Esophagus muscularis mucosa (tissue), 4 donors: Measurements from ENCODE around the gene ASB15. TPM values are rescaled to one million over a fixed set of nuclear protein-coding genes. Genes with fewer than 3 reads are reported as not detected.

Experiments
- DNase-seq: peaks from one replicate; pipeline ENCODE4 v3.0.0-alpha.2; 2017; ENCODE audit errors: extremely low spot score
- H3K27ac ChIP-seq, 4 donors: fragments of 200-600 bp; sonication (generic); replicated peaks in 1 of 4; 1 replicate in 3 of 4; 2 replicates in 1 of 4; pipeline ENCODE4 v1.5.1; 2016 to 2019; ENCODE audit warnings: mild to moderate bottlenecking in 1 of 4
- H3K27me3 ChIP-seq, 4 donors: fragments of 200-600 bp; sonication (generic); one replicate each; pipeline versions ENCODE4 v1.5.1 to v1.6.0; 2016 to 2019
- H3K36me3 ChIP-seq, 4 donors: fragments of 200-600 bp; sonication (generic); one replicate each; pipeline ENCODE4 v1.5.1; 2016 to 2019
- H3K4me1 ChIP-seq, 4 donors: fragments of 200-600 bp; sonication (generic); one replicate each; pipeline ENCODE4 v1.5.1; 2016 to 2019
- H3K4me3 ChIP-seq, 4 donors: fragments of 200-600 bp; sonication (generic); 1 replicate in 2 of 4; 2 replicates in 2 of 4; pipeline ENCODE4 v1.5.1; 2016 to 2019; ENCODE audit warnings: mild to moderate bottlenecking in 4 of 4, moderate library complexity in 1 of 4
- H3K9me3 ChIP-seq, 4 donors: fragments of 200-600 bp; sonication (generic); 1 replicate in 3 of 4; 2 replicates in 1 of 4; pipeline ENCODE4 v1.5.1; 2016 to 2019
- EP300 ChIP-seq: sonication (generic); formaldehyde crosslinking; IDR thresholded peaks from one replicate; pipeline ENCODE4 v1.6.1; 2017; ENCODE audit warnings: antibody characterized with exemption
- POLR2A ChIP-seq: fragments of 450-650 bp; IDR thresholded peaks from one replicate; pipeline ENCODE4 v1.6.1; 2017; ENCODE audit warnings: antibody characterized with exemption, moderate library complexity, mild to moderate bottlenecking, low read depth
- POLR2AphosphoS5 ChIP-seq, 2 donors: sonication (generic); formaldehyde crosslinking; IDR thresholded peaks; one replicate each; pipeline ENCODE4 v1.6.1; 2017; ENCODE audit warnings: antibody characterized with exemption in 2 of 2
- WGBS: methylation state at CpG from one replicate; pipeline ENCODE4 v1.1.5; 2018; 5-methylcytosine and 5-hydroxymethylcytosine counted together
- intact Hi-C: fragments of 100-400 bp; cut with DNase I; formaldehyde crosslinking; loops from one replicate; pipeline ENCODE4 v1.15.1; 2023
- total RNA-seq, 4 donors: library from RNA; depleted of rRNA; stranded (reverse); fragments of >200 nt; gene quantifications; one replicate each; pipeline versions ENCODE4 v1.1.0 to v1.2.1, GENCODE V29; 2016
- TF ChIP-seq, protein P1 (sequence below), 3 experiments: fragments of 200-600 bp in 2 of 3; fragments of 450-650 bp in 1 of 3; sonication (generic) in 2 of 3; IDR thresholded peaks; one replicate each; pipeline ENCODE4 v1.5.1; 2017 to 2019; ENCODE audit warnings: antibody characterized with exemption in 3 of 3, mild to moderate bottlenecking in 2 of 3, moderate library complexity in 1 of 3

ASB15 gene
- total RNA-seq, 4 donors from 2014 or later: not detected

DNA sequence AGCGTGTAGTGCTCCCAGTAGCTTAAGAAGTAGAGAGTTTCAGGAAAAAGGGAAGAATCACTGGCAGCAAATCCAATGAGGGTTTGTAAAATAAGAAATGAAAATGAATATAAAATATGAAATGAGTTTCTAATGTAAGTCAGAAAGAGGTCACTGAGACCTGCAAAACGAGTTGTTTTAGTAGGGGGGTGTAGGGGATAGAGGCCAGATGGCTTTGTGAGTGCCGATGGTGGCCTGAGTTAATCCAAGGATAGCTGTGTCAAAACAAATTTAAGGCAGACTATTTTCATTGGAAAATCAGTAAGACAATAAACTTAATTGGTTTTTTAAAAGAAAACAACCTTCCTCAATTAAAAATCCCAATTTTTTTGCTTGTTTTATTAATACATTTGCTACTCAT is 745 bp upstream of the ASB15 start:
- no peaks in the 10 kb centered on the region for H3K9me3 ChIP-seq
- no peaks in the 10 kb centered on the region for H3K27me3 ChIP-seq
- WGBS: 47% methylated on average over 3 of the region's 3 CpGs
- no peak overlapping the region for H3K27ac ChIP-seq
- H3K4me3 ChIP-seq: no peak overlapping the region
- intact Hi-C loops: no loop called here
- H3K4me1 ChIP-seq: peaks cover 0 to 7% (median 1%) of the 10 kb centered on the region in 4 donors
- TF ChIP-seq POLR2A (no peak), EP300 (no peak), POLR2AphosphoS5 (IDR thresholded peaks at IDR 0.05) (no peak)
- TF ChIP-seq, protein P1, sequence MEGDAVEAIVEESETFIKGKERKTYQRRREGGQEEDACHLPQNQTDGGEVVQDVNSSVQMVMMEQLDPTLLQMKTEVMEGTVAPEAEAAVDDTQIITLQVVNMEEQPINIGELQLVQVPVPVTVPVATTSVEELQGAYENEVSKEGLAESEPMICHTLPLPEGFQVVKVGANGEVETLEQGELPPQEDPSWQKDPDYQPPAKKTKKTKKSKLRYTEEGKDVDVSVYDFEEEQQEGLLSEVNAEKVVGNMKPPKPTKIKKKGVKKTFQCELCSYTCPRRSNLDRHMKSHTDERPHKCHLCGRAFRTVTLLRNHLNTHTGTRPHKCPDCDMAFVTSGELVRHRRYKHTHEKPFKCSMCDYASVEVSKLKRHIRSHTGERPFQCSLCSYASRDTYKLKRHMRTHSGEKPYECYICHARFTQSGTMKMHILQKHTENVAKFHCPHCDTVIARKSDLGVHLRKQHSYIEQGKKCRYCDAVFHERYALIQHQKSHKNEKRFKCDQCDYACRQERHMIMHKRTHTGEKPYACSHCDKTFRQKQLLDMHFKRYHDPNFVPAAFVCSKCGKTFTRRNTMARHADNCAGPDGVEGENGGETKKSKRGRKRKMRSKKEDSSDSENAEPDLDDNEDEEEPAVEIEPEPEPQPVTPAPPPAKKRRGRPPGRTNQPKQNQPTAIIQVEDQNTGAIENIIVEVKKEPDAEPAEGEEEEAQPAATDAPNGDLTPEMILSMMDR (IDR thresholded peaks at IDR 0.05): no peak
- no peak for DNase-seq
- no peaks in the 10 kb centered on the region for H3K36me3 ChIP-seq

DNA sequence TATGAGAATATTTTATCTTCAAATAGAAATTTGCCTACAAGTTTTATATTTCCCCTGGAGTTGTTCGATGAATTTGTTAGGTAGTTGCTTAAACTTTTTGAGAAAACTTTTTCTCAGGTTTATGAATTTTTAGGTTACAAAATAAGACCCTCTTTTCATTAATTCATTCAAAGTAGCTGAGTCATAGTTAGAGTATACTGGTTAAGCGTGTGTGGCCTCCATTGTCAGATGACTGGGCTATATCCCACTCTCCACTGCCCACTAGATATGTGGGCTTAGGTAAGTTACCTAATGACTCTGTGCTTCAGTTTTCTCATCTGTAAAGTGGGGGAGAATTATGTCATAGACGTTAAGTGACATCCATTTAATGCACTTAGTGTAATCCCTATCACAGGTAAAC is 1.0 kb downstream of the ASB15 start:
- Histone ChIP-seq H3K27me3 (no peaks in the 10 kb centered on the region), H3K4me3 (no peak overlapping the region), H3K9me3 (no peaks in the 10 kb centered on the region), H3K36me3 (no peaks in the 10 kb centered on the region), H3K4me1 (peaks cover 0 to 7% (median 1%) of the 10 kb centered on the region in 4 donors), H3K27ac (no peak overlapping the region)
- DNase-seq: no peak
- WGBS: 88% methylated on average over 3 of the region's 3 CpGs
- TF ChIP-seq POLR2A (no peak), POLR2AphosphoS5 (IDR thresholded peaks at IDR 0.05) (no peak)
- TF ChIP-seq, protein P1 (IDR thresholded peaks at IDR 0.05): no peak
- intact Hi-C loops: no loop called here

GRCh38 chr7:123604739-123605138 is 3.1 kb downstream of the ASB15 start:
- TF ChIP-seq POLR2A (no peak), POLR2AphosphoS5 (IDR thresholded peaks at IDR 0.05) (no peak), EP300 (no peak)
- TF ChIP-seq, protein P1 (IDR thresholded peaks at IDR 0.05): no peak
- no peaks in the 10 kb centered on the region for H3K27me3 ChIP-seq
- intact Hi-C loops: no loop called here
- no peaks in the 10 kb centered on the region for H3K9me3 ChIP-seq
- WGBS: 65% methylated on average over 3 of the region's 3 CpGs
- no peak for DNase-seq
- H3K36me3 ChIP-seq: no peaks in the 10 kb centered on the region
- H3K4me1 ChIP-seq: no peaks in the 10 kb centered on the region
- no peak overlapping the region for H3K27ac ChIP-seq
- H3K4me3 ChIP-seq: no peak overlapping the region

DNA sequence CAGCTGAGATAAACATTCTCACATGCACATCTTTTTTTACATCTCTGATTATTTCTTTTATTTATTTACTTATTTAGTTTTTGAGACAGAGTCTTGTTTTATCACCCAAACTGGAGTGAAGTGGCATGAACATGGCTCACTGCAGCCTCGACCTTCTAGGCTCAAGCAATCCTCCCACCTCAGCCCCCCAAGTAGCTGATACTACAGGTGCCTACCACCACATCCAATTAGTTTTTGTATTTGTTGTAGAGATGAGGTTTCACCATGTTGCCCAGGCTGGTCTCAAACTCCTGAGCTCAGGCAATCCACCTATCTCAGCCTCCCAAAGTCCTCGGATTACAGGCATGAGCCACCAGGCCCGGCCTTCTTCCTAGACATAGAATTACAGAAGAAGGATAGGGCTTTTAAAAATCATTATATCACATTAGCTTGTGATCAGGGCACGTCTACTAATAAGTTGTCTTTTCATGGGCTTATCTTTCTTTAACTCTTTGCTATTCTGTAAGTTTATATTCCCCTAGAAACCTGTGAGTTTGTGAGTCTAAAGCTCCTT is 5.9 kb downstream of the ASB15 start:
- DNase-seq: no peak
- Histone ChIP-seq H3K4me3 (no peak overlapping the region), H3K27ac (no peak overlapping the region), H3K27me3 (no peaks in the 10 kb centered on the region), H3K9me3 (no peaks in the 10 kb centered on the region), H3K4me1 (no peaks in the 10 kb centered on the region), H3K36me3 (no peaks in the 10 kb centered on the region)
- WGBS: 82% methylated on average over 4 of the region's 4 CpGs
- TF ChIP-seq POLR2A (no peak), POLR2AphosphoS5 (IDR thresholded peaks at IDR 0.05) (no peak), EP300 (no peak)
- TF ChIP-seq, protein P1 (IDR thresholded peaks at IDR 0.05): no peak
- intact Hi-C loops: no loop called here
